Hematopoietic multipotent progenitor cell treated with erythropoietin and hydrocortisone succinate and interleukin-3 and kit ligand, for 6 days (in vitro differentiated cells): ENCODE results near the gene SF3A1.
"Not testable (repeated sequence)": the region's sequence is repeated elsewhere in the genome, so short reads cannot be mapped to it uniquely, and the experiment has no call there.

Experiments used
- DNase-seq: peaks from one replicate; pipeline ENCODE4 v3.0.0-alpha.2; 2015

The SF3A1 gene

GRCh38 chr22:30356449-30357235, at the start of gene SF3A1, which contains the start of gene CCDC157:
TSS of gene SF3A1 (minus strand) at chr22:30356894. CDS start at chr22:30356792, 102 bp downstream.
TSS of gene CCDC157 (plus strand) at chr22:30357007. CDS start at chr22:30366001, 8,994 bp downstream.
- DNase-seq = peak; percentile 96

GRCh38 chr22:30406400-30406799, 49.7 kb upstream of the SF3A1 start:
- no peak for DNase-seq

GRCh38 chr22:30405731-30406130, 49.0 kb upstream of the SF3A1 start:
- no peak for DNase-seq

GRCh38 chr22:30404307-30404706, 47.6 kb upstream of the SF3A1 start:
- DNase-seq = no peak

GRCh38 chr22:30402766-30403104, 46.0 kb upstream of the SF3A1 start:
- DNase-seq = not testable (repeated sequence)

GRCh38 chr22:30402028-30402765, 45.5 kb upstream of the SF3A1 start:
- DNase-seq = peak; percentile 83

- not testable (repeated sequence) for DNase-seq
These were observed 44.3 kb upstream of the SF3A1 start for GRCh38 chr22:30401024-30401423.

- no peak for DNase-seq
These were observed 43.5 kb upstream of the SF3A1 start for GRCh38 chr22:30400159-30400558.

GRCh38 chr22:30399718-30400117, 43.0 kb upstream of the SF3A1 start:
- DNase-seq = no peak

GRCh38 chr22:30398685-30399680, 42.3 kb upstream of the SF3A1 start:
- peak; percentile 92 for DNase-seq

GRCh38 chr22:30397656-30398635, 41.3 kb upstream of the SF3A1 start:
- peak; percentile 81 for DNase-seq

GRCh38 chr22:30396871-30397655, 40.4 kb upstream of the SF3A1 start, which contains the start of gene SEC14L2:
TSS of gene SEC14L2 (plus strand) at chr22:30397018. CDS start at chr22:30397117, 99 bp downstream.
- DNase-seq = peak; percentile 90

- no peak for DNase-seq
These were observed 37.2 kb upstream of the SF3A1 start for GRCh38 chr22:30393885-30394284.

GRCh38 chr22:30393322-30393680, 36.6 kb upstream of the SF3A1 start:
- no peak for DNase-seq

GRCh38 chr22:30392661-30393321, 36.1 kb upstream of the SF3A1 start:
- peak; percentile 44 for DNase-seq

GRCh38 chr22:30390974-30391691, 34.4 kb upstream of the SF3A1 start:
- DNase-seq = peak; percentile 96

- DNase-seq = peak; percentile 84
These were observed 30.5 kb upstream of the SF3A1 start, which contains the start of gene RNF215 for GRCh38 chr22:30386960-30387827. TSS of gene RNF215 (minus strand) at chr22:30387411. CDS start at chr22:30387313, 98 bp downstream.

- DNase-seq = no peak
These were observed 29.9 kb upstream of the SF3A1 start for GRCh38 chr22:30386608-30386959.
